ENCODE measurements around the gene MRPL48.
A peak's percentile ranks its signal among the peaks of the same experiment; 100 is the strongest.
"Not testable (repeated sequence)": the region's sequence is repeated elsewhere in the genome, so short reads cannot be mapped to it uniquely, and the experiment has no call there.

MRPL48 gene

GRCh38 chr11:73779084-73779902, 8.4 kb upstream of the MRPL48 start:
- peak; percentile 97 for DNase-seq

- no peak for DNase-seq
These were observed 6.4 kb upstream of the MRPL48 start for GRCh38 chr11:73781303-73781702.

- DNase-seq, result no peak
These were observed 4.1 kb upstream of the MRPL48 start for GRCh38 chr11:73783483-73784020.

- no peak for DNase-seq
These were observed 3.5 kb upstream of the MRPL48 start for GRCh38 chr11:73784080-73784634.

- DNase-seq, result no peak
These were observed 2.9 kb upstream of the MRPL48 start for GRCh38 chr11:73784734-73785133.

GRCh38 chr11:73785467-73785866, 2.2 kb upstream of the MRPL48 start:
- not testable (repeated sequence) for DNase-seq

- DNase-seq, result no peak
These were observed 527 bp upstream of the MRPL48 start for GRCh38 chr11:73787051-73787642.

GRCh38 chr11:73789279-73789670, 1.6 kb downstream of the MRPL48 start:
- DNase-seq, result no peak

GRCh38 chr11:73792584-73792983, 4.9 kb downstream of the MRPL48 start:
- no peak for DNase-seq

GRCh38 chr11:73795925-73796632, 8.4 kb downstream of the MRPL48 start:
- DNase-seq, result no peak

- DNase-seq, result no peak
These were observed 9.8 kb downstream of the MRPL48 start for GRCh38 chr11:73797457-73797856.

GRCh38 chr11:73800276-73800806, 12.7 kb downstream of the MRPL48 start:
- no peak for DNase-seq

GRCh38 chr11:73801136-73801535, 13.5 kb downstream of the MRPL48 start:
- DNase-seq, result no peak

GRCh38 chr11:73804712-73805111, 17.0 kb downstream of the MRPL48 start:
- no peak for DNase-seq

GRCh38 chr11:73808052-73808451, 20.4 kb downstream of the MRPL48 start:
- DNase-seq, result no peak

- DNase-seq, result no peak
These were observed 23.0 kb downstream of the MRPL48 start for GRCh38 chr11:73810637-73811036.

- DNase-seq, result no peak
These were observed 24.6 kb downstream of the MRPL48 start for GRCh38 chr11:73812234-73812633.

GRCh38 chr11:73814812-73815211, 27.1 kb downstream of the MRPL48 start:
- DNase-seq, result no peak

- no peak for DNase-seq
These were observed 31.2 kb downstream of the MRPL48 start for GRCh38 chr11:73818846-73819245.

- DNase-seq, result no peak
These were observed 42.6 kb downstream of the MRPL48 start for GRCh38 chr11:73830261-73830660.

GRCh38 chr11:73833067-73833466, 45.4 kb downstream of the MRPL48 start:
- no peak for DNase-seq

- no peak for DNase-seq
These were observed 50.9 kb downstream of the MRPL48 start for GRCh38 chr11:73838443-73839122.

- DNase-seq, result no peak
These were observed 51.4 kb downstream of the MRPL48 start for GRCh38 chr11:73839123-73839457.

All from CD4-positive, alpha-beta T cell treated with Interleukin-15 for 1 hour (primary cell).